Activated CD4-positive, alpha-beta T cell treated with anti-CD3 and anti-CD28 coated beads, Interleukin-2, amount 10 ng/mL, durations not matched to agents 24 days and 14 days (primary cell): ENCODE measurements around the gene OCSTAMP. TPM values are rescaled to one million over a fixed set of nuclear protein-coding genes. Genes with fewer than 3 reads are reported as not detected.

Experiments used
- DNase-seq: peaks from one replicate; pipeline ENCODE4 v3.0.0; 2022
- H3K27ac Mint-ChIP-seq: one replicate; pipeline ENCODE4 v1.8.0; 2022; ENCODE audit warnings: mild to moderate bottlenecking, mixed read lengths
- H3K27me3 Mint-ChIP-seq: one replicate; pipeline ENCODE4 v1.8.0; 2022; ENCODE audit warnings: mixed read lengths
- H3K36me3 Mint-ChIP-seq: one replicate; pipeline ENCODE4 v1.8.0; 2022; ENCODE audit warnings: low read depth, mild to moderate bottlenecking, mixed read lengths
- H3K4me1 Mint-ChIP-seq: one replicate; pipeline ENCODE4 v1.8.0; 2021; ENCODE audit warnings: mixed read lengths
- H3K4me3 Mint-ChIP-seq: one replicate; pipeline ENCODE4 v1.8.0; 2022; ENCODE audit warnings: mild to moderate bottlenecking, moderate library complexity, mixed read lengths
- H3K9me3 Mint-ChIP-seq: one replicate; pipeline ENCODE4 v1.8.0; 2021; ENCODE audit warnings: mixed read lengths
- intact Hi-C: fragments of 100-400 bp; cut with micrococcal nuclease; formaldehyde crosslinking; loops from one replicate; pipeline ENCODE4 v1.15.1; 2023
- total RNA-seq: library from RNA; stranded (reverse); gene quantifications from 2 replicates; pipeline ENCODE4 v1.2.3, GENCODE V29; 2022

OCSTAMP gene
- total RNA-seq, 1 donor from 2014 or later: 0.37 TPM

DNA sequence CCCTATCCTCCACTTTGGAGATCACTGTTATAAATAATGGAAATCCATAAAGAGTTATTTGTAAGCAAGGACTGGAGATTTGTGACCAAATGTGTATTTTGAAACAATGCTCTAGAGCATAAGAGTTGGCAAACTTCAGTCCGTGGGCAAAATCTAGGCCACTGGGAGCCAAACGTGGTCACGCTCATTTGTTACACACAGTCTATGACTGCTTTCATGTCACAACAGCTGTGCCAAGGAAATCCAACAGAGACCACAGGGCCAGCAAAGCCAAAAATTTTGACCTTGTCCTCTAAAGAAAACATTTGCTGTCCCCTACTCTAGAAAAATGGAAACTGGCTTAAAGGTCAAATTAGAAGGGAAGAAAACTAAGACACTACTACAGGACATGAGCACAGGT lies 44.9 kb downstream of the OCSTAMP start:
- H3K36me3 Mint-ChIP-seq: peaks cover 28% of the 10 kb centered on the region
- no peak for DNase-seq
- H3K4me3 Mint-ChIP-seq: no peak overlapping the region
- H3K9me3 Mint-ChIP-seq: peaks cover 56% of the 10 kb centered on the region
- H3K27me3 Mint-ChIP-seq: no peaks in the 10 kb centered on the region
- intact Hi-C loops: no loop called here
- H3K27ac Mint-ChIP-seq: no peak overlapping the region
- peaks cover 11% of the 10 kb centered on the region for H3K4me1 Mint-ChIP-seq

DNA sequence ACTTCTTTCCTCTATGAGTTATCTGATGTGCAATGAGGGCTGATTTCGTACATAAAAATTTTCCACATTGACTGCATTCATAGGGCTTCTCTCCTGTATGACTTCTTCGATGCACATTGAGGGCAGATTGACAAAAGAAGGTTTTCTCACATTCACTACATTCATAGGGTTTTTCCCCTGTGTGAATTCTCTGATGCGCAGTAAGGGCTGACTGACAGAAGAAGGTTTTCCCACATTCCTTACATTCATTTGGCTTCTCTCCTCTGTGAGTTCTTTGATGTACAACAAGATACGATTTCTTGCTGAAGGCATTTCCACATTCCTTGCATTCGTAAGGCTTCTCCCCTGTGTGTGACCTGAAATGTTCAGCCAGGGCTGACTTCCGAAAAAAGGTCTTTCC lies 48.5 kb downstream of the OCSTAMP start:
- Mint-ChIP-seq H3K4me3 (no peak overlapping the region), H3K36me3 (peaks cover 24% of the 10 kb centered on the region), H3K27ac (no peak overlapping the region), H3K27me3 (no peaks in the 10 kb centered on the region), H3K9me3 (peaks cover 52% of the 10 kb centered on the region), H3K4me1 (no peaks in the 10 kb centered on the region)
- intact Hi-C loops: no loop called here
- no peak for DNase-seq

DNA sequence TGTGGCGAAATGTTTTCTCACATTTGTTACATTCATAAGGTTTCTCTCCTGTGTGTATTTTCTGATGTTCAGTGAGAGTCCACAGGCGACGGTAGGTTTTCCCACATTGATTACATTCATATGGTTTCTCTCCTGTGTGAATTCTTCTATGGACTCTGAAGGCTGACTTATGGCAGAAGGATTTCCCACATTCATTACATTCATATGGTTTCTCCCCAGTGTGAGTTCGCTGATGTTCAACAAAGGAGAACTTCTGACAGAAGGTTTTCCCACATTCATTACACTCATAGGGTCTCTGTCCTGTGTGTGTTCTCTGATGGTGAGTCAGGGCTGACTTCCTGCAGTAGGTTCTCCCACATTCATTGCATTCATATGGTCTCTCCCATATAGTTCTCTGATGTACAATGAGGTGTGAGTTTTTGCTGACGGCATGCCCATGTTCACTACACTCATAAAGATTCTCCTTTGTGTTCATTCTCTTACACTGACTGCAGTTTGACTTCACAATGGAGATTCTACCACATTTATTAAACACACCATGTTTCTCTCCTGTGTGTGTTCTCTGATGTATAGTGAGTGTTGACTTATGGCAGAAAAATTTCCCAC lies 49.0 kb downstream of the OCSTAMP start:
- no peak for DNase-seq
- H3K4me1 Mint-ChIP-seq: no peaks in the 10 kb centered on the region
- H3K27ac Mint-ChIP-seq: no peak overlapping the region
- no peaks in the 10 kb centered on the region for H3K27me3 Mint-ChIP-seq
- H3K9me3 Mint-ChIP-seq: peaks cover 52% of the 10 kb centered on the region
- intact Hi-C loops: no loop called here
- no peak overlapping the region for H3K4me3 Mint-ChIP-seq
- H3K36me3 Mint-ChIP-seq: peaks cover 24% of the 10 kb centered on the region

DNA sequence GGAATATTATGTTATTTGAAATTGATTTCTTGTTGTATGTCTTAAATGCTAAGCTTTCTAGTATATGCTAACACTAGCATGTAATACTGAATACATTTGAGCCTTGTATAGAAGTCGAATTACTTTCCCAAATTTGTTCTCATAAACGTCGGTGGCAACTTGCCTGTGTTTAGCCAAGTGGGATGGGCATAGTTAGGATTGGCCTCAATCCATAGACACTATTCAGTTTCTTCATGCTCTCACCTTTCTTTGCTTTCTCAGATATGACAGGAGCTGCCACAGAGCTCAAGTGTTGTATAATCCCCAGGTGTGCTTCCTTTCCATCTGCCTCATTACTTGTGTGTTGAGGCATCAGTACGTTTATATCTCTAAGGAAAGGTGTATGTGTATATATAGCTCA lies 56.4 kb downstream of the OCSTAMP start:
- peaks cover 17% of the 10 kb centered on the region for H3K9me3 Mint-ChIP-seq
- no peak overlapping the region for H3K4me3 Mint-ChIP-seq
- peaks cover 11% of the 10 kb centered on the region for H3K27me3 Mint-ChIP-seq
- H3K4me1 Mint-ChIP-seq: no peaks in the 10 kb centered on the region
- no peak for DNase-seq
- intact Hi-C loops: no loop called here
- H3K36me3 Mint-ChIP-seq: peaks cover 3% of the 10 kb centered on the region
- no peak overlapping the region for H3K27ac Mint-ChIP-seq

DNA sequence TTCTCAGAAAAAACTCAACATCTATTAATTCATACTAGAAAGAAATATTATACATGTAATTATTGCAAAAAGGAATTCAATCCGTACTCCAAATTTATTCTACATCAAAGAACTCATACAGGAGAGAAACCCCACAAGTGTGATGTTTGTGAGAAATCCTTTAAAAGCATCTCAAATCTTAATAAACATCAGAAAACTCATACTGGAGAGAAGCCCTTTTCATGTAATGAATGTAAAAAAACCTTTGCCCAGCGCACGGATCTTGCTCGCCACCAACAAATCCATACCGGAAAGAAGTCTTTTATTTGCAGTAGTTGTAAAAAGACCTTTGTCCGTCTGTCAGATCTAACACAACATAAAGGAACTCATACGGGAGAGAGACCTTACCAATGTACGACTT lies 59.1 kb downstream of the OCSTAMP start:
- Mint-ChIP-seq H3K36me3 (no peaks in the 10 kb centered on the region), H3K4me1 (no peaks in the 10 kb centered on the region), H3K27ac (no peak overlapping the region), H3K9me3 (peaks cover 4% of the 10 kb centered on the region), H3K4me3 (no peak overlapping the region), H3K27me3 (peaks cover 25% of the 10 kb centered on the region)
- intact Hi-C loops: no loop called here
- DNase-seq: no peak

Other genes starting within 250 kb of the OCSTAMP start
- gene CDH22, start 242.2 kb downstream of the OCSTAMP start, total RNA-seq: not detected in 2 replicates
- 64.5 and 66.4 TPM in 2 replicates for gene ELMO2, start 144.0 kb downstream of the OCSTAMP start, total RNA-seq
- 1.6 and 2.0 TPM in 2 replicates for gene ZNF334, start 37.1 kb downstream of the OCSTAMP start, total RNA-seq
- not detected in 2 replicates for gene SLC13A3, start 100.8 kb upstream of the OCSTAMP start, total RNA-seq
- gene TP53RK, start 138.8 kb upstream of the OCSTAMP start, total RNA-seq: 15.5 and 16.5 TPM in 2 replicates
- gene SLC2A10, start 159.0 kb upstream of the OCSTAMP start, total RNA-seq: not detected in 2 replicates